HG03097 (cell line): ENCODE measurements around the gene ZNF775.
"Not testable (repeated sequence)": the region's sequence is repeated elsewhere in the genome, so short reads cannot be mapped to it uniquely, and the experiment has no call there.

Experiments used
- ATAC-seq: cut with Tn5 transposase; IDR thresholded peaks from one replicate; pipeline ENCODE4 v1.9.1; 2021; ENCODE audit not compliant: unreplicated experiment, low FRiP score

The ZNF775 gene

DNA sequence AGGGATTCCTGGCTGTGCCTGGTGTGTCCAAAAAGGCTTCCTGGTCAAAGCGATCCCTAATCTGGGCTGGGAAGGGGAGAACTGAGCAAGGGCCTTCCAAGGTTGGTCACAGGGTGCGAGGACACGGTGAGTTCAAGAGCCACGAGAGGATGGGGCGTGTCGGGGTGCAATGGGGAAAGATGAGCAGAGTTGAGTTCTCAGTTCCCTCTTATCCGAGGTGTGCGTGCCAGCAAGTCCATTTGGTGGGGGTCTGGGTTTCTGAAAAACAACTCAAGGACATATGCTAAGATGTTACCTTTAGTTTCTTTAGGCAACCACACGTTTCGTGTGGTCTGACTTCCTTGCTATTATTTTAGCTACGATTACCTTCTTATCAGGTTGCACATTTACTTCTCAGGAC, 1.3 kb downstream of the ZNF775 start:
- ATAC-seq = no peak

DNA sequence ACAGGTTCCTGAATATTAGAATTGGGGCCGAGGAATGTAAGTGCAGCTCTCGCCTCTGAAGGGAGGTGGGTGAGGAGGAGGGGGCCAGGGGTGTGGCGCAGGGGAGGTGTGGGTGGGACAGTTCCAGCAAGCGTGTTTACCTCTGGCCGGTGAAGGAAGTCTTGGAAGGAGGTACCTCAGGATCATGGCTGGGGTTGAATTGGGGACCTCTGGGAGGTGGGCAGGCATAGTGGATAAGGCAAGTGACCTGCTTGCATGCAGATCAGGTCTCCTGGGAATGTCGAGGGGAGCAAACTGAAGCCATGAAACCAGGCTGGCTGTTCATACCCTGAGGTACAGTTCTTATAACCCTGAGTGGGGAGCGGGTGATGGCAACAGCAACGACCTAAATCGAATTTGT, 2.0 kb downstream of the ZNF775 start:
- no peak for ATAC-seq

DNA sequence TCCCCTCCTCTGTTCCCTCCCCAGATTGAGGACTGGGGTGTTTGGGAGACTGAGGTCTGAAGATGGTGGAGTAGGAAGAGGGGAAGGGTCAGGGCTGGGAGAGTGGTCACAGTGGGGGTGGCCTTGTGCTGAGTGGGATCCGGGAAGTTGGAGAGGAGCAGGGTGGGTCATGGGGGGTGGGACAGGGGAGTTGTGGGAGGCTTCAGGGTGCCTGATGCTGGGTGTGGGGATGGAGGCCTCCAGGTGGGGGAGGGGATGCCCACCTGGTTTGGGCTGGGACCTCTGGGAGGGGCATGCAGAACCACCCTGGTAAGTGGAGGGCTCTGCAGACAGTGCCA, 2.6 kb downstream of the ZNF775 start:
- no peak for ATAC-seq

DNA sequence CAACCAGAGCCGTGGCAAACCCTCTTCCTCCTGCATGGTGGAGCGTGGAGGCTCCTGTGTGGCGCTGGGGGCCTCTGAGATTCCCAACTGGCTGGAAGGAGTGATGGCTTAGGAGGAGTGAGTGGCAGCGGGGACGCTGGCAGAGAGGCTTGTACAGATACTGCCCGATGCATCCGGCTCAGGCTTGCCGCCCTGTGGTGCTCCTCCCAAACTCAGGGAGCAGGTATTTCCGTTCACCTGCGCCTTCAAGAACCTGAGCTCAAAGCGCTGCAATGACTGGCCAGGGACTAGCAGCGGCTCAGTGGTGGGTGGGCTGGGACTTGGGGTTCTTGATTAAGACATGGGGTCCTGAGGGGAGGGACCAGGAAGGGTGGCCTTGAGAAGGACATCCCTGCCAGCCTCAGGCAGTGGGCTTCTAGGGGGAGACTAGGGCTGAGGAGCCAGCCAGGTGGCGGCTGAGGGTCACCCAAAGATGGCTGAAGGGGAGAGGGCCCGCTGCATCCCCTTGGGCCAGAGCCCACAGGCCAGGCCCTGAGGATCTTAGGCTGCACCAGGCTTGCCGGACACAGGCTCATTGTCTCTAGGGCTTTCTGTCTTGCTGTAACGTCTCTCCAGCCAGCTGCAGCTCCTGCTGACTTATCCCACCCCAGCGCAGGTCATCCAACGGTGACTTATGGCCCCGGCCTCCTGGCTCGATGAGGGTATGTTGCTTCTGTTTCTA, 3.2 kb downstream of the ZNF775 start:
- ATAC-seq = no peak

DNA sequence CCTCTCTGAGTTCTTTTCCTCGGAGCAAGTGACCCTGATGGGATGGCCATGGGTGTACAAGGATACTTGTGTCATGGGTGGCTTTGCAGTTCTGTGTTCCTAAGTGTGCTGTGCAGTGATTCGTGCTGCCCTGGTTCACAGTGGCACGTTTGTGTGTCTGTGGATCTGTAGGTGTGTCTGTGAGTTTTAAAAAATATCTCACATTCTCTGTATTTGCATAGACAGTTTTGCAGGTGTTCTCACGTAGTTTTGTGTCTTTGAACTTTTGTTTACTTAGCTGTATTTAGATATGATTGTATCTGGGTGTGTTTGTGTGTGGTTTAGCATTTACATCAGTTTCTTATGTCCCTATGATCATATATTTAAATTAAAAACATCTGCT, 3.7 kb downstream of the ZNF775 start:
- no peak for ATAC-seq

DNA sequence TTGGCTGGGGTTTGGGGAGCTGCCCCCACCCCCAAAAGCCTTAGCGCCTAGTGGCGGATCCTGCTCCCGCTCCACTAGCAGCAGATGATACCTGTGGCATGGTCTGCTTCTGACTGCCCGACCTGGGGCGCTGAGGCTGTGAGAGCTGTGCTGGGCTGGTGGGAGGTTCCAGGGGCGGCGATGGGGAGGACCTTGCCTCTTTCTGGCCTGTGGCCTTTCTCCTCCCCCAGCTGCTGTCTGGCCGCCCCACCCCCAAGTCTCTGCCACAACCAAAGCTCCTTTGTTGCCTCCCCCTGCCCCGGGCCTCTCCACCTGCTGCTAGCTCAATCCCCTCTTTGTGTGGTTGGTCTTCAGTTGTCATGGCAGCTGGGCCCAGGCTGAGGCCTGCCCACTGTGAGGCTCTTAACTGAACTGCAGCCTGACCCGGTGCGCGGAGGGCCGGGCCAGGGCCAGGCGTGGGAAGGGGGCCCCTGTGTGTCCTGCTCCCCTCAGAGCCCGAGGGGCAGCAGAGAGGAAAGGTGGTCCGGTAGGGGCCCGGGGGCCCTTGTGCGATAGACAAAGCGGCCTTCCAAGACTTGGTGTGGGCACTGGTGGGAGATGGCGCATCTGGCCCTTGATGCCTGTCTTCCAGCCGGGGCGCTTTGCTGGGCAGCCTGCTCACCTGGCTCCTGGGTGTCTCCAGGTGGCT, 4.7 kb downstream of the ZNF775 start:
- no peak for ATAC-seq

DNA sequence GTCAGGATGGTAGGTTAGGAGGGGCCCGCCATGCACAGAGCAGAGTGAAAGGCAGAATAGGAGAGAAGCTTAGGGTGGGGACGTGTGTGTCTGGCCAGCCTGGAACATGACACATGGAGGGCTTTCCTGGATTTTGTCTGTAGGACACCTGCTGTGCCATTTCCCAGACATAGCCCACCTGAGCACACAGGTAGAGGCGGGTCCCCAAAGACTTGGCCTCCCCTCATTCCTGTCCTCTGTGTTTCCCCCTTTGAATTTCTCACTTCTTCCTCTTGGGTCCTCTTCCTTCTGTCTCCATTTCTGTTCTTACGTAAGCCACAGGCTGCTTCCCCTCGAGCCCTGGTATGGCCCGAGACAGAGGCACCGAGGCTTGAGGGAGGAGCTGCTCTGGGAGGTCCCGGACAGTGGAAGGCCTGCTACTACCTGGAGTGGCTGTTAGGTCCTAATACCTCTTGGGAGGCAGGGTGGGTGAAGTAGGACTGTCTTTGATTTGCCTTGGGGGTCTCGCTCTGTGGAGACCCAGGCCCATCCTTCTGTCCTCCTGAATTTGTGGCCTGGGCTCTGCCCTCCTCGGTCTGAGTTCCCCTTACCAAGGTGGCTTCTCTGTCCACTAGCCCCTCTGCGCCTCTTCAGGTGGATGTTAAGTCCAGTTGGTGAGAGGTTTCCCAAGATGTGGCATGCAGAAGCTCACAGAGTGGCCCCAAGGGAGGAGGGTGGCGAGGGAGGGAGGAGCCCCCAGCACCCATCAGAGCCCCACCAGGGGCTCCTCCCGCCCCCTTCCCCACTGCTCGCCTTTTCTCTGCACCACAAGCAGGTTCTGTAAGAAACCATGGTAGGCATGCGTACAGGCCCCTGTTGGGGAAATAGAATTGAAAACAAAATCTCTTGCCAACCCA, 5.5 kb downstream of the ZNF775 start:
- ATAC-seq = no peak

DNA sequence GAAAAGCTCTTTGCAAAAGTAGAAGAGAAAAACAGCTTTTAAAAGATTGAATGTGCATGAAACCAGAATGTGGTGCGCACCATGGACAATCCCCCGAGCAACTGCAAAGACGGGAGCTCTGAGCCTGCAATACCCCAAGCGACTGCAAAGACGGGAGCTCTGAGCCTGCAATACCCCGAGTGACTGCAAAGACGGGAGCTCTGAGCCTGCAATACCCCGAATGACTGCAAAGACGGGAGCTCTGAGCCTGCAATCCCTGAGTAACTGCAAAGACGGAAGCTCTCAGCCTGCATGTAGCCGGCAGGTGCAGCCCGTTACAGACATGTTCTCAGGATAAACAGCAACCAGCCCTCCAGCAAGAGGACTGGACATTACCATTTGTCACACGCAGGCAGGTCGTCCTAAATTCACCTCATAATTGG, 6.2 kb downstream of the ZNF775 start:
- ATAC-seq = no peak

DNA sequence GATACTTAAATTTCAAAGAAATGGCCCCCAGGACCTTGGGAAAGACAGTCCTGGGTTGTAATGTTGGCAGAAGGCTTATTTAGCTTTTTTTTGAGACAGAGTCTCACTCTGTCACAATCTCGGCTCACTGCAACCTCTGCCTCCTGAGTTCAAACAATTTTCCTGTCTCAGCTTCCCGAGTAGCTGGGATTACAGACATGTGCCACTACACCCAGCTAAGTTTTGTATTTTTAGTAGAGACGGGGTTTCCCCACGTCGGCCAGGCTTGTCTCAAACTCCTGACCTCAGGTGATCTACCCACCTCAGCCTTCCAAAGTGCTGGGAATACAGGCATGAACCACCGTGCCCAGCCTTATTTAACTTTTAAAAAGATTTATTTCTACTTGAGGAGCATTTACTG, 6.8 kb downstream of the ZNF775 start:
- not testable (repeated sequence) for ATAC-seq

DNA sequence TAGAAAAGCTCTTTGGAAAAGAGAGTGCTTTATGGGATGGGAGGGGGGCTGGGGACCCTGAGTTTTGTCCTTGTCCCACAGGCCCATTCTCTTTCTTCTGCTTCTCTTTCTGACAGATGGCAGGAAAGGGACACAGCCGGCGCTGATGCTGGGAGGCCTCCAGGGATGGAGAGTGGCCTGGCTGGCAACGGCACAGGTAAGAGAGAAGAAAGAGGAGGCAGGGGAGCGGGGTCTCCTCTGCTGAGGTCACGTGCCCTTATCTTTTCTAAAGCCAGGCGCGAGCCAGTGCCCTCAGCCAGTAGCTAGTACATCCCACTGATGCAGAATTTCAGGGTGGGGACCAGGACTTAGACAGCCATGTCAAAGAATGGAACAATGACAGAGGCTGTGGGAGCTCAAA, 9.2 kb downstream of the ZNF775 start:
- no peak for ATAC-seq

DNA sequence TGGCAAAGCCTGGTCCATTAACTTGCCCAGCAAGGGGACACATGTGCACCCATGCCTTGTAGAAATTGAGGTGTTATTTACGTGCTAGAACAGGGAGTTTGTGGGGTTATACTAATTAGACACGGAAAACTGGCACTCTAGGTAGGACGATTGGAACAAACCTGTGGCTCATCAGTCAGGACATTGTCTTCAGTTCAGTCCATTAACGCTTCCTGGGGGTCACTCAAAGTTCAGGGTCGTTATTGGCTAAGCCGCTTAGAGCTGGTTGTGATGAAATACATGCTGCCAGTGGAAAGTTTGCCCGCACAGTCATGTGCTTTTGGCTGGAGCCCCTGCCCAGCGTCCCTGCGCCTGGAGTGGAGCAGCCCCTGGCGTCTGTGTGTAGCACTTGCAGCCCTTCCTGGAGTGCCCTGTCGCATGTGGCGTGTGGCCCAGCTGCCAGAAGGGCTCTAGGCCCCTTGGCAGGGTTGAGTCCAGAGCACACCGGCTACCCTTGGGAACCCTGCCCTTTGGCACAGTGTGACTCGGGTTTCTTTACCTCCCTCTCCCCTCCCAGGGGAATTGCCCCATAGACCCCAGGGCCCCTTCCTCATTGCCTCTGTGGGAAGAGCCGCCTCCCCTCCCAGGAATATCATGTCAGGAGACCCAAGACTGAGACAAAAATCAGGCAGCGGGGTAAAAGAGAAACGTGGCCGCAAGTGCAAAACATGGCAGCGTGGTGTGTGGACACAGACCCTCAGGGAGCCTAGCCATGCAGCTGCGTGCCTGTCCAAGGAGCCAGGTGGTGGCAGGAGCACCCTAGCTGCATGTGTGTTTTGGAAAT, 9.8 kb downstream of the ZNF775 start:
- no peak for ATAC-seq

DNA sequence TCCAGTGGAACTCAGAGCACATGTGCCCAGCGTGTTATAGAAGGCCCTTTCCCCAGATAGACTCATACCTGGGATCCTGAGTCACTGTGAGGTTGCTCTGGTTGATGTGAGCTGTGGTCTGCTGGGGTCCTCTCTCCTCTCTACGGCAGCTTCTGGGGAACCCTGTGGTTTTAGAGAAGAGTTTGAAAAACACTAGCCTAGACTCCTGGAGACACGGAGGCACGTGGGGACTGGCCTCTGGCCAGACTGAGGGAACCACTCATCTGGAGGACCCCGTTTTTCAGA, 10.3 kb downstream of the ZNF775 start:
- ATAC-seq = no peak

DNA sequence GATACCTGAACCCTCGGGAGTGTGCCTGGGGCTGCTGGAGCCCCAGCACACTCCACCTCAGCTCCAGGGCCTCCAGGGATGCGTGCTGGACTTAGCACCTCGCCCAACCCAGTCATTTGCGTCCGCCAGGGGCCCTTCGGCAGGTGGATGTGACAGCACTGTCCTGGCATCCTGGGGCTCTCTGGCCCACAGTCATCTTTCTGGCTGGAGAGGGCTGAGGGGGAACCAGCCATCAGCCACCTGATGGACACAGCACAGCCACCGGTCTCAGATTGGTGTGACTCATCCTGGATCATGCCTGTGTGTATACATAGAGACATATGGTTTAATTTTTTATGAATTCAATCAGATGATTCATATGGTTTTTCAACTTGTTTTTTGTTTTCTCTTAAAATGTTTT, 11.1 kb downstream of the ZNF775 start:
- ATAC-seq = no peak

DNA sequence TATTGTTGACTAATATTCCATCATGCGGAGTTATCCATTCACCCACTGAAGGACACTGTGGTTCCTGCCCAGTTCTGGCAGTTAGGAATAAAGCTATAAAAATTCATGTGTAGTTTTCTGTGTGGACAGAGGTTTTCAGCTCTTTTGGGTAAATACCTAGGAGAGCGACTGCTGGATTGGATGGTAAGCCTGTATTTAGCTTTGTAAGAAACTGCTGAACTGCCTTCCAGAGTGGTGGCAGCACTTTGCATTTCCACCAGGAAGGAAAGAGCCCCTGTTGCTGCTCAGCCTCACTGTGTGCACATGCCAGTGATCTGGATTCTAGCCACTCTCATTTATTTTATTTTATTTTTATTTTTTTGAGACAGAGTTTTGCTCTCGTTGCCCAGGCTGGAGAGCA, 14.2 kb downstream of the ZNF775 start:
- no peak for ATAC-seq

DNA sequence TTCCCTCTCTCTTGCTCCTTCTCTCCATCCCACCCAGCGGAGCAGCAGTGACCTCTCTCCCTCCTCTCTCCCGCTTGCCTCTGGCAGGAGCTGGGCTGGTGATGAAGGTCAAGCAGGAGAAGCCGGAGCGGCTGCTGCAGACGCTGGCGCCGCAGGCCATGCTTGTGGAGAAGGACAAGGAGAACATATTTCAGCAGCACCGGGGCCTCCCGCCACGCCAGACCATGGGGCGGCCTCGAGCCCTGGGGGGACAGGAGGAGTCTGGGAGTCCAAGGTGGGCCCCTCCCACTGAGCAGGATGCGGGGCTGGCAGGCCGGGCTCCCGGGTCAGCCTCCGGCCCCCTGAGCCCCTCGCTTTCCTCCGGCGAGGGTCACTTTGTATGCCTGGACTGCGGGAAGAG, 17.3 kb downstream of the ZNF775 start:
- no peak for ATAC-seq

DNA sequence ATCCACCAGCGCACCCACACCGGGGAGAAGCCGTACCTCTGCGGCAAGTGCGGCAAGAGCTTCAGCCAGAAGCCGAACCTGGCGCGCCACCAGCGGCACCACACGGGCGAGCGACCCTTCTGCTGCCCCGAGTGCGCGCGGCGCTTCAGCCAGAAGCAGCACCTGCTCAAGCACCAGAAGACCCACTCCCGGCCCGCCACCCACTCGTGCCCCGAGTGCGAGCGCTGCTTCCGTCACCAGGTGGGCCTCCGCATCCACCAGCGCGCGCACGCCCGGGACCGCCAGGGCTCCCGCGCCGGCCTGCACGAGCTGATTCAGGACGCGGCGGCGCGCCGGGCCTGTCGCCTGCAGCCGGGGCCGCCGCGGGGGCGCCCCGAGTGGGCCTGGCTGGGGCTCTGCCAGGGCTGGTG, 17.7 kb downstream of the ZNF775 start:
- ATAC-seq = no peak

DNA sequence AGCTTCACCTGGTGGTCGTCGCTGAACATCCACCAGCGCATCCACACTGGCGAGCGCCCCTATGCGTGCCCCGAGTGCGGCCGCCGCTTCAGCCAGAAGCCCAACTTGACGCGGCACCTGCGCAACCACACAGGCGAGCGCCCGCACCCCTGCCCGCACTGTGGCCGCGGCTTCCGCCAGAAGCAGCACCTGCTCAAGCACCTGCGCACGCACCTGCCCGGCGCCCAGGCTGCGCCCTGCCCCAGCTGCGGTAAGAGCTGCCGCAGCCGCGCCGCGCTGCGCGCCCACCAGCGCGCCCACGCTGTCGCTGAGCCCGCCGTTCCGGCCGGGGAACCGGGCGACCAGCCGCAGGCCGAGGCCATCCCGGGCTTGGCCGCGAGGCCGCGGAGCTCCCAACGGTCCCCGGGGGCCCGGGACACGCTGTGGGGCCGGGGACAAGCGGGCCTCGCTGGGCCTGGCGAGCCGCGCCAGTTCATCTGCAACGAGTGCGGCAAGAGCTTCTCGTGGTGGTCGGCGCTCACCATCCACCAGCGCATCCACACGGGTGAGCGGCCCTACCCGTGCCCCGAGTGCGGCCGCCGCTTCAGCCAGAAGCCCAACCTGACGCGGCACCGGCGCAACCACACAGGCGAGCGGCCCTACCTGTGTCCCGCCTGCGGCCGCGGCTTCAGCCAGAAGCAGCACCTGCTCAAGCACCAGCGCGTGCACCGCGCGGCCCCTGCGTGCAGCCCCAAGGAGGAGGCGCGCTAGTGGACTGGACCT, 18.4 kb downstream of the ZNF775 start:
- no peak for ATAC-seq

DNA sequence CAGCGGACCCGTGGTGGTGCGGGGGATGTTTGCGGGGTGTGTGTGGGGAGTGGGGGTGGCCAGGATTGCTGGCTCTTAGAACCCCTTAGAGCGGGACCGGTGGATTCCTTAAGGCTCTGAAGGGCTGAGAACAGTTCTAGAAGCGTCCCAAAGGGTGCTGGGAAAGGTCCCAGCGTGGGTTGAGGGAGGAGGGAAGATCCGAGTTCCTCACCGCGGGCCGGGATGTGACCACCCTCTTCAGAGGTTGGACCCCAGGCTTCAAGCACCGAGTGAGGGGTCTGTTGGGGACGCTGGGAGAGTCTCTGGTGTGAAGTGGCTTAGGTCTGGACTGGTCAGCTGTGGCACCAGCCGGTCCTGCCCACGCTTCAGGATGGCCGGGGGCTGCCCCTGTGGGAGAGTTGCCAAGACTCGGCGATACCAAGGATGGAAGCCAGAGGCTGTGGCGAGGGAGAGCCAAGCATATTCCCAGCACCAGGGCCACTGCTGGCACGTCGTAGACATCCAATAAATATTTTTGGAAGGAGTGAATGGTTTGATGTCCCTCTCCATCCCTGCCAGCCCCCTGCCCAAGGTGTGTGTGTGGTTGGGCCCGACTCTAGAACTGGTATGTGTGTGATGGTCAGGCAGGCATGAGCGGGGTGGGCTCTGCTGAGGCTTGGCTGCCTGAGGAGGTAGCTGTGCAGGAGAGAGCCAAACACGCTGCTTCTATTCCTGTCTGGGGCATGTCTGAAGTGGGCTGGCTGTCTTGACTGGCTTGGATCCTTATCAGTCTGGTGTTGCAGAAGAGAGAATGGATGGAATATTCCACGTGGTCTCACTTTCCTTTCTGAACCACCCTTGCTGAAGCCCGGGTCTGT, 19.2 kb downstream of the ZNF775 start:
- no peak for ATAC-seq

DNA sequence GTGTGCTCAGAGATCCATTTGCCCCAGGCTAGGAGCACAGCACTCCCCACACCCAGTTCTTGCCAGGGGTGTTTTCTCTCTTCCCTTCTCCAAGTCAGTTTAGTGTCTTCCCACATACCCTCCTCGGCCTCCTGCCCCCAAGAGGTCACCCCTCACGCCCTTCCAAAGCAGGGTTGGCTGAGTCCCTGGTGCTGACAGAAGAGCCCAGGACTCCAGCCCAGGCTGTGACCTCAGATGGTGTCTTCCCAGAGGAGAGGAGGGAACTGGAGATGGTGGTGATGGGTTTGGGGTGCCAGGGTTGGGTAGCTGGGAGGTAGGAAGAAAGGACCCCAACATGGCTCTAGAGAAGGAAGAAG, 19.8 kb downstream of the ZNF775 start:
- ATAC-seq = no peak
